GM19455 (cell line): ENCODE measurements around the gene PYY.
"Not testable (repeated sequence)": the region's sequence is repeated elsewhere in the genome, so short reads cannot be mapped to it uniquely, and the experiment has no call there.

Experiments used
- ATAC-seq: cut with Tn5 transposase; IDR thresholded peaks from one replicate; pipeline ENCODE4 v1.9.1; 2021; ENCODE audit not compliant: unreplicated experiment

PYY gene

GRCh38 chr17:43953746-43954145 is at the start of gene PYY:
TSS of gene PYY (minus strand) at chr17:43953940. CDS start at chr17:43953483, 457 bp downstream.
- no peak for ATAC-seq

- no peak for ATAC-seq
These were observed 48.6 kb upstream of the PYY start for GRCh38 chr17:44002141-44002848.

- ATAC-seq, result no peak
These were observed 47.8 kb upstream of the PYY start for GRCh38 chr17:44001461-44001920.

- no peak for ATAC-seq
These were observed 47.2 kb upstream of the PYY start for GRCh38 chr17:44000871-44001460.

- no peak for ATAC-seq
These were observed 46.6 kb upstream of the PYY start for GRCh38 chr17:44000141-44000860.

GRCh38 chr17:43999024-43999423 is 45.3 kb upstream of the PYY start:
- no peak for ATAC-seq

GRCh38 chr17:43998552-43998951 is 44.8 kb upstream of the PYY start:
- ATAC-seq, result no peak

- not testable (repeated sequence) for ATAC-seq
These were observed 43.4 kb upstream of the PYY start for GRCh38 chr17:43997180-43997579.

- ATAC-seq, result no peak
These were observed 41.4 kb upstream of the PYY start for GRCh38 chr17:43995150-43995471.

- no peak for ATAC-seq
These were observed 40.8 kb upstream of the PYY start for GRCh38 chr17:43994272-43995149.

GRCh38 chr17:43992641-43993040 is 38.9 kb upstream of the PYY start:
- ATAC-seq, result no peak

- no peak for ATAC-seq
These were observed 34.6 kb upstream of the PYY start for GRCh38 chr17:43988301-43988700.

- ATAC-seq, result no peak
These were observed 33.6 kb upstream of the PYY start for GRCh38 chr17:43987131-43988021.

GRCh38 chr17:43986225-43986981 is 32.7 kb upstream of the PYY start:
- no peak for ATAC-seq

GRCh38 chr17:43984521-43984920 is 30.8 kb upstream of the PYY start:
- ATAC-seq, result no peak

- ATAC-seq, result no peak
These were observed 30.0 kb upstream of the PYY start for GRCh38 chr17:43983515-43984411.

GRCh38 chr17:43983196-43983514 is 29.4 kb upstream of the PYY start:
- ATAC-seq, result no peak

- no peak for ATAC-seq
These were observed 28.4 kb upstream of the PYY start for GRCh38 chr17:43982171-43982570.

GRCh38 chr17:43979671-43980070 is 25.9 kb upstream of the PYY start:
- no peak for ATAC-seq
